Endothelial cell of umbilical vein (primary cell): Measurements from ENCODE around the gene CAMKK2. TPM values are rescaled to one million over a fixed set of nuclear protein-coding genes. Genes with fewer than 3 reads are reported as not detected.

Experiments
- BruUV-seq: library from RNA; stranded (reverse); fragments of 400-500 nt; replicated peaks from 2 replicates; lab custom pipeline; 2021; lab: Mats Ljungman, UMichigan
- CTCF ChIA-PET: fragments of 300-600, 350-600 bp; sonication (Branson Sonifier 250); formaldehyde crosslinking; loops from one replicate; lab custom pipeline; 2021; ENCODE audit warnings: antibody characterized with exemption, inconsistent platforms; lab: Charles Lee
- POLR2A ChIA-PET: fragments of 300-600, 350-600 bp; sonication (Branson Sonifier 250); formaldehyde crosslinking; loops from one replicate; lab custom pipeline; 2021; ENCODE audit warnings: antibody characterized with exemption, inconsistent platforms; lab: Charles Lee
- DNase-seq: peaks from one replicate; pipeline ENCODE4 v3.0.0-alpha.2; 2011; ENCODE audit warnings: low read depth, low spot score
- FAIRE-seq: peaks from 2 replicates; lab custom pipeline; 2011; peaks lifted over from hg19 to GRCh38; lab: Jason Lieb, UNC
- H2AFZ ChIP-seq: 2 replicates; pipeline ENCODE4 v1.6.0; 2012; ENCODE audit warnings: low read depth, low read length, control low read depth, inconsistent platforms
- H3K27ac ChIP-seq: 2 replicates; pipeline ENCODE4 v1.5.1; 2011; ENCODE audit warnings: low read depth, mild to moderate bottlenecking, control low read depth, low read length, moderate library complexity; ENCODE audit not compliant: insufficient read depth
- H3K27me3 ChIP-seq, 2 experiments: 2 replicates each; pipeline versions ENCODE4 v1.6.0 to v1.6.1; 2011; ENCODE audit warnings: low read length in 2 of 2, mixed read lengths in 1 of 2; ENCODE audit not compliant: control insufficient read depth in 2 of 2, insufficient read depth in 2 of 2
- H3K36me3 ChIP-seq, 2 experiments: 2 replicates in 1 of 2; 3 replicates in 1 of 2; pipeline ENCODE4 v1.5.1; 2011; ENCODE audit warnings: low read length in 2 of 2, mild to moderate bottlenecking in 1 of 2, moderate library complexity in 1 of 2; ENCODE audit not compliant: control insufficient read depth in 2 of 2, insufficient read depth in 2 of 2; ENCODE audit errors: extremely low read depth in 1 of 2
- H3K4me1 ChIP-seq: 3 replicates; pipeline ENCODE4 v1.5.1; 2011; ENCODE audit warnings: mild to moderate bottlenecking, low read length; ENCODE audit not compliant: control insufficient read depth, insufficient read depth; ENCODE audit errors: extremely low read depth
- H3K4me2 ChIP-seq: 2 replicates; pipeline ENCODE4 v1.6.1; 2011; ENCODE audit warnings: low read length, control low read depth, mixed read lengths; ENCODE audit not compliant: insufficient read depth
- H3K4me3 ChIP-seq, 3 experiments: fragments of 200-600 bp in 1 of 3; sonication (generic), shearing (Covaris generic) in 1 of 3; replicated peaks in 1 of 3; 2 replicates each; pipeline ENCODE4 v1.5.1; 2011 to 2016; ENCODE audit warnings: control low read depth in 3 of 3, low read length in 3 of 3, mild to moderate bottlenecking in 2 of 3, inconsistent platforms in 1 of 3, low read depth in 1 of 3, moderate library complexity in 1 of 3; ENCODE audit not compliant: insufficient read depth in 1 of 3
- H3K79me2 ChIP-seq: 2 replicates; pipeline ENCODE4 v1.6.0; 2012; ENCODE audit warnings: low read length, inconsistent platforms; ENCODE audit not compliant: control insufficient read depth, insufficient read depth
- H3K9ac ChIP-seq: replicated peaks from 2 replicates; pipeline ENCODE3; 2011; ENCODE audit warnings: low read length, control low read depth; ENCODE audit not compliant: insufficient read depth; ENCODE audit errors: extremely low read depth
- H3K9me1 ChIP-seq: replicated peaks from 3 replicates; pipeline ENCODE4 v1.6.0; 2011; ENCODE audit warnings: mild to moderate bottlenecking, low read length; ENCODE audit not compliant: control insufficient read depth, insufficient read depth; ENCODE audit errors: extremely low read depth
- H3K9me3 ChIP-seq: replicated peaks from 2 replicates; pipeline ENCODE4 v1.5.1; 2012; ENCODE audit warnings: low read length, inconsistent platforms; ENCODE audit not compliant: control insufficient read depth, insufficient read depth
- H4K20me1 ChIP-seq: replicated peaks from 2 replicates; pipeline ENCODE3; 2011; ENCODE audit warnings: mild to moderate bottlenecking, low read length; ENCODE audit not compliant: control insufficient read depth, insufficient read depth; ENCODE audit errors: extremely low read depth
- EZH2 ChIP-seq: IDR thresholded peaks from 2 replicates; pipeline ENCODE4 v1.6.1; 2012; ENCODE audit warnings: borderline replicate concordance, low read depth, mild to moderate bottlenecking, moderate library complexity, low read length, inconsistent platforms; ENCODE audit not compliant: severe bottlenecking
- FOS ChIP-seq: IDR thresholded peaks from 2 replicates; pipeline ENCODE4 v1.6.1; 2011; ENCODE audit warnings: mild to moderate bottlenecking, low read length, moderate library complexity, borderline replicate concordance; ENCODE audit not compliant: insufficient read depth
- GATA2 ChIP-seq: IDR thresholded peaks from 2 replicates; pipeline ENCODE4 v1.7.0; 2011; ENCODE audit warnings: low read depth, mild to moderate bottlenecking, moderate library complexity, mixed read lengths, low read length; ENCODE audit not compliant: insufficient read length, insufficient read depth
- JUN ChIP-seq: IDR thresholded peaks from 2 replicates; pipeline ENCODE4 v1.6.1; 2011; ENCODE audit warnings: borderline replicate concordance, low read depth; ENCODE audit not compliant: insufficient read length, insufficient read depth
- MYC ChIP-seq: IDR thresholded peaks from one replicate; pipeline ENCODE4 v1.6.1; 2011; ENCODE audit warnings: mild to moderate bottlenecking, low read depth, low read length
- POLR2A ChIP-seq: IDR thresholded peaks from 2 replicates; pipeline ENCODE4 v1.6.1; 2012; ENCODE audit warnings: low read depth, mild to moderate bottlenecking, control low read depth, low read length
- POLR2AphosphoS5 ChIP-seq: IDR thresholded peaks from 2 replicates; pipeline ENCODE4 v1.6.1; 2012; ENCODE audit warnings: low read depth, mild to moderate bottlenecking, control low read depth, low read length, moderate library complexity; ENCODE audit not compliant: insufficient read depth
- dilution Hi-C: fragments of 300-500 bp; cut with MboI; formaldehyde crosslinking; loops from one replicate; pipeline ENCODE4 v1.15.0; 2019; ENCODE audit warnings: low sequenced_read_pairs; ENCODE audit not compliant: extremely low pct_ligation_motif_present
- intact Hi-C: fragments of 100-400 bp; cut with micrococcal nuclease; formaldehyde crosslinking; loops from one replicate; pipeline ENCODE4 v1.10.0; 2022
- polyA plus RNA-seq, 4 experiments: library from polyadenylated mRNA; depleted of rRNA in 3 of 4; stranded (reverse) in 3 of 4; unstranded in 1 of 4; fragments of >200 nt; gene quantifications; 2 replicates each; pipeline versions ENCODE4 v1.2.1 to v1.2.3, GENCODE V29; 2011 to 2012; ENCODE audit warnings: missing spikeins in 1 of 4
- total RNA-seq: library from RNA; stranded (reverse); gene quantifications from 2 replicates; pipeline ENCODE4 v1.2.3, GENCODE V29; 2021
- TF ChIP-seq, protein P1 (sequence below): IDR thresholded peaks from 2 replicates; pipeline ENCODE4 v1.6.1; 2011; ENCODE audit not compliant: insufficient read depth, insufficient read length
- TF ChIP-seq, protein P2 (sequence below), 2 donors: IDR thresholded peaks; 1 replicate in 1 of 2; 2 replicates in 1 of 2; pipeline ENCODE4 v1.5.1; 2011; ENCODE audit warnings: low read length in 2 of 2, mild to moderate bottlenecking in 2 of 2, moderate library complexity in 2 of 2, control low read depth in 1 of 2, inconsistent platforms in 1 of 2, low read depth in 1 of 2; ENCODE audit not compliant: insufficient read depth in 1 of 2; ENCODE audit errors: extremely low read depth in 1 of 2

The CAMKK2 gene
- total and polyA plus RNA-seq, 2 donors (not counting 3 experiments of a cell fraction or from before 2014, with no cell fraction given) = 32.5 to 45.0 TPM

DNA sequence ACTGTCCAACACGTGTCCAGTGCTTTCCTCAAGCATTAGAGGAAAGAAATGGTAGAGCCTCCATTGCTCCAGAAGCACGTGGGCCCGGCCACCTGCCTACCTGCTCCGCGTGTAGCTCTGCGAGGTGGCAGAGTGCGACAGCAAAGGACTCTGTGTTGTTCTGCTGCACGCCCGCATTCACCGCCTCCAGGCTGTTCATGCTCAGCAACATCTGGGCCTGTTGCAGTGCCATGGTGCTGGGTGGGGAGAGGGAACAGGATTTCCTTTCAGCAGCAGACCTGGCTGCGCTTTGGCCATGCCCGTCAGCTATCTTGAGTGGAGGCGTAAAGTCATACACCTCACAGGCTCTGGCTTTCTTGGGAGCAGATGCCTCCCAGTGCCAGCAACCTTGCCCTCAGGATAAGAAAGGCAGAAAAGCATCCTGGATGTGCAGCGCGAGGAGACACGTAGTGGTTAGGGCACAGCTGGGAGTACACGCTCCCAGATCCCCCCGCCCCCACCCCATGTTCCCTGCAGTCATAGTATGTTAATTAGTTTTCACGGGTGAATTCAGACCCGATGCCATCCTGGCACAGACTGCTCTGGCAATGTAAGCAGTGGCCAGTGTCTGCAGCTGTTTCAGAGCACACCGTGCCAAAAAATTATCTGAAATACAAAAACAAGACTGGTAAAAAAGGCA lies 30.6 kb upstream of the CAMKK2 start:
- no peak overlapping the region for H3K4me2 ChIP-seq
- dilution Hi-C loops (no loop called here), intact Hi-C loops (no loop called here)
- H4K20me1 ChIP-seq = no peaks in the 10 kb centered on the region
- no peak overlapping the region for H2AFZ ChIP-seq
- ChIA-PET CTCF (no interaction called here), POLR2A (no interaction called here)
- no peak overlapping the region for H3K27ac ChIP-seq
- no peak overlapping the region for H3K4me3 ChIP-seq
- H3K79me2 ChIP-seq = no peaks in the 10 kb centered on the region
- no peaks in the 10 kb centered on the region for H3K27me3 ChIP-seq
- TF ChIP-seq FOS = no peak
- TF ChIP-seq EZH2 = no peak
- TF ChIP-seq POLR2AphosphoS5 = no peak
- no peak for TF ChIP-seq GATA2
- TF ChIP-seq POLR2A = no peak
- peak; percentile 75 for DNase-seq
- FAIRE-seq = no peak
- no peaks in the 10 kb centered on the region for H3K9me3 ChIP-seq
- no peaks in the 10 kb centered on the region for H3K9me1 ChIP-seq
- peaks cover 22 to 35% of the 10 kb centered on the region in 2 experiments for H3K36me3 ChIP-seq
- H3K9ac ChIP-seq = no peak overlapping the region
- BruUV-seq = no TSS peak
- H3K4me1 ChIP-seq = no peaks in the 10 kb centered on the region

DNA sequence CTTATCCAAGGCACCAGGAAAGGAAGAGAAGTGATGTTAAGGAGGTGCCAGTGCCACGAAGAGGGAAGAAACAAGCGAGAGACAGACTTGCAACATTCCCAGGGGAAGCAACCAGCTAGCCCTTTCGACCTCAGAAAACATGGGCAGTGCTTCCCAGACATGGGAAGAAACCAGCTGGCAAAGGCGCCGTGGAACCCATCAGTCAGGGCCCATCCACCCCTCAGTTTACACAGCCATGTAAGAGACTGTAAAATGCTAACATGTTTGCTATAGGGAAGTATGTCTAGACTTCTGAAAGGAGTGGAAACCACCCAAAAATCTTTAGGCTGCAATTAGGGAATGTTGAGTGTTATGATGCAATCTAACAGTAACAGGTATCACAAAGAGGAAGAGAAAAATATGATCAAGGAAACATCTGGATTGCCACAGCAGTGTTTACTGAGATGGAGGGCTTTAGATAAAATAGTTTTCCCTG lies 29.4 kb upstream of the CAMKK2 start:
- H3K4me3 ChIP-seq = no peak overlapping the region
- BruUV-seq = no TSS peak
- no peaks in the 10 kb centered on the region for H3K9me3 ChIP-seq
- H3K4me1 ChIP-seq = no peaks in the 10 kb centered on the region
- H3K27me3 ChIP-seq = no peaks in the 10 kb centered on the region
- DNase-seq (peak; percentile 87), FAIRE-seq (no peak)
- H3K9me1 ChIP-seq = no peaks in the 10 kb centered on the region
- dilution Hi-C loops = no loop called here
- ChIA-PET CTCF (interaction anchor here (0.9 kb wide), 1 partner anchor 12 kb away, joined by 3 read pairs; no protein-coding TSS in a partner anchor), POLR2A (no interaction called here)
- H3K79me2 ChIP-seq = no peaks in the 10 kb centered on the region
- peaks cover 17 to 34% of the 10 kb centered on the region in 2 experiments for H3K36me3 ChIP-seq
- H2AFZ ChIP-seq = no peak overlapping the region
- H4K20me1 ChIP-seq = no peaks in the 10 kb centered on the region
- H3K27ac ChIP-seq = peak overlapping the region; percentile 24
- H3K4me2 ChIP-seq = no peak overlapping the region
- intact Hi-C loops = no loop called here
- no peak overlapping the region for H3K9ac ChIP-seq
- TF ChIP-seq GATA2 (no peak), FOS (no peak), JUN (no peak), MYC (no peak), EZH2 (no peak), POLR2AphosphoS5 (no peak), POLR2A (no peak)
- TF ChIP-seq, protein P1, sequence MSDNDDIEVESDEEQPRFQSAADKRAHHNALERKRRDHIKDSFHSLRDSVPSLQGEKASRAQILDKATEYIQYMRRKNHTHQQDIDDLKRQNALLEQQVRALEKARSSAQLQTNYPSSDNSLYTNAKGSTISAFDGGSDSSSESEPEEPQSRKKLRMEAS = no peak
- TF ChIP-seq, protein P2, sequence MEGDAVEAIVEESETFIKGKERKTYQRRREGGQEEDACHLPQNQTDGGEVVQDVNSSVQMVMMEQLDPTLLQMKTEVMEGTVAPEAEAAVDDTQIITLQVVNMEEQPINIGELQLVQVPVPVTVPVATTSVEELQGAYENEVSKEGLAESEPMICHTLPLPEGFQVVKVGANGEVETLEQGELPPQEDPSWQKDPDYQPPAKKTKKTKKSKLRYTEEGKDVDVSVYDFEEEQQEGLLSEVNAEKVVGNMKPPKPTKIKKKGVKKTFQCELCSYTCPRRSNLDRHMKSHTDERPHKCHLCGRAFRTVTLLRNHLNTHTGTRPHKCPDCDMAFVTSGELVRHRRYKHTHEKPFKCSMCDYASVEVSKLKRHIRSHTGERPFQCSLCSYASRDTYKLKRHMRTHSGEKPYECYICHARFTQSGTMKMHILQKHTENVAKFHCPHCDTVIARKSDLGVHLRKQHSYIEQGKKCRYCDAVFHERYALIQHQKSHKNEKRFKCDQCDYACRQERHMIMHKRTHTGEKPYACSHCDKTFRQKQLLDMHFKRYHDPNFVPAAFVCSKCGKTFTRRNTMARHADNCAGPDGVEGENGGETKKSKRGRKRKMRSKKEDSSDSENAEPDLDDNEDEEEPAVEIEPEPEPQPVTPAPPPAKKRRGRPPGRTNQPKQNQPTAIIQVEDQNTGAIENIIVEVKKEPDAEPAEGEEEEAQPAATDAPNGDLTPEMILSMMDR (IDR thresholded peaks at IDR 0.05; ENCODE audit: extremely low read depth in 1 of 2, insufficient read depth in 1 of 2, low read depth in 1 of 2, low read length in 2 of 2) = no peak
